Transverse colon (tissue), 4 donors: Measurements from ENCODE around the gene TTC31. TPM values are rescaled to one million over a fixed set of nuclear protein-coding genes. Genes with fewer than 3 reads are reported as not detected.
"Not testable (repeated sequence)": the region's sequence is repeated elsewhere in the genome, so short reads cannot be mapped to it uniquely, and the experiment has no call there.

ENCODE experiments used
- DNase-seq: peaks from one replicate; pipeline ENCODE4 v3.0.0-alpha.2; 2019
- H3K27ac ChIP-seq, 4 donors: fragments of 200-600 bp; sonication (generic); 2 replicates each; pipeline ENCODE4 v1.5.1; 2016 to 2018; ENCODE audit warnings: inconsistent platforms in 4 of 4
- H3K27me3 ChIP-seq: fragments of 200-600 bp; sonication (generic); 2 replicates; pipeline ENCODE4 v1.5.1; 2017; ENCODE audit warnings: inconsistent platforms
- H3K36me3 ChIP-seq, 4 donors: fragments of 200-600 bp; sonication (generic); 2 replicates each; pipeline ENCODE4 v1.5.1; 2017 to 2019; ENCODE audit warnings: inconsistent platforms in 4 of 4
- H3K4me1 ChIP-seq, 4 donors: fragments of 200-600 bp; sonication (generic); 2 replicates each; pipeline ENCODE4 v1.5.1; 2017 to 2020; ENCODE audit warnings: inconsistent platforms in 4 of 4
- H3K4me3 ChIP-seq, 4 donors: fragments of 200-600 bp; sonication (generic); 1 replicate in 1 of 4; 2 replicates in 3 of 4; pipeline versions ENCODE4 v1.5.1 to v1.6.1; 2017 to 2019; ENCODE audit warnings: inconsistent platforms in 4 of 4
- H3K9me3 ChIP-seq, 2 donors: fragments of 200-600 bp; sonication (generic); 2 replicates each; pipeline ENCODE4 v1.5.1; 2017 to 2019; ENCODE audit warnings: inconsistent platforms in 2 of 2
- EP300 ChIP-seq: sonication (generic); formaldehyde crosslinking; IDR thresholded peaks from one replicate; pipeline ENCODE4 v1.6.1; 2017; ENCODE audit warnings: antibody characterized with exemption, low read depth
- POLR2A ChIP-seq: fragments of 450-650 bp; IDR thresholded peaks from one replicate; pipeline ENCODE4 v1.6.1; 2016; ENCODE audit warnings: antibody characterized with exemption, mild to moderate bottlenecking, moderate library complexity
- POLR2AphosphoS5 ChIP-seq, 3 donors: sonication (generic); formaldehyde crosslinking; IDR thresholded peaks; one replicate each; pipeline ENCODE4 v1.6.1; 2016; ENCODE audit warnings: antibody characterized with exemption in 3 of 3
- WGBS, 2 donors: methylation state at CpG; one replicate each; pipeline ENCODE4 v1.1.5; 2018; ENCODE audit warnings: low coverage in 1 of 2; 5-methylcytosine and 5-hydroxymethylcytosine counted together
- in situ Hi-C, 4 donors: fragments of 200-750 bp; cut with MboI; loops; one replicate each; pipeline versions ENCODE4 v1.15.0 to v1.15.1; 2017; ENCODE audit warnings: low sequenced_read_pairs in 3 of 4, low pct_ligation_motif_present in 1 of 4, low pct_unique_long_range_greater_than_20kb in 1 of 4
- intact Hi-C: fragments of 100-400 bp; cut with DNase I; formaldehyde crosslinking; loops from one replicate; pipeline ENCODE4 v1.15.1; 2023; ENCODE audit warnings: low total_unique reads
- total RNA-seq, 4 donors: library from RNA; depleted of rRNA; stranded (reverse); fragments of >200 nt; gene quantifications; one replicate each; pipeline ENCODE4 v1.1.0, GENCODE V29; 2016
- TF ChIP-seq, protein P1 (sequence below), 5 experiments: fragments of 200-600 bp in 3 of 5; fragments of 450-650 bp in 2 of 5; sonication (generic) in 3 of 5; IDR thresholded peaks; 1 replicate in 2 of 5; 2 replicates in 3 of 5; pipeline ENCODE4 v1.5.1; 2016 to 2017; ENCODE audit warnings: antibody characterized with exemption in 5 of 5, inconsistent platforms in 3 of 5, mild to moderate bottlenecking in 2 of 5, moderate library complexity in 1 of 5

The TTC31 gene
- total RNA-seq, 4 donors from 2014 or later: 16.9 to 36.0 (median 32.0) TPM

DNA sequence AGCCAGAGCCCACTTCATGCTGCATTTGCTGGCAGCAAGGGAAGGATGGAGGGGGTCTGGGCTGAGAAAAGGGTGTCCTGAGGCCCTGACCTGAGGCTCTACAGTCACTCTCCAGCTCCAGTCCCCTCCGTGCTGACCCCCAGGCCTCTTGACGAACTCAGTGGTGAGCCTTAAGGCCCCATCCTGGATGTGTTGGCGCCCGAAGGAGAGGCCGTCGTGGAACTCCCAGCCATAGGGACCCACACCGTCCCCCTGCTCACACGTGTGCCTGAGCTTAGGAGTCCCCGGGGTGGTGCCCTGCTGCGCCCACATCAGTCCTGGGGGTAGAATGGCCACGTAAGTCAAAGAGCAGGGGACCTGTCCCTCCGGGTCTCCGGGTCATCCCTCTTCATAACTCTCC is 18.5 kb upstream of the TTC31 start:
- in situ Hi-C loops: no loop called here
- no peak for DNase-seq
- TF ChIP-seq POLR2A (no peak), EP300 (no peak), POLR2AphosphoS5 (IDR thresholded peaks at IDR 0.05) (no peak)
- TF ChIP-seq, protein P1, sequence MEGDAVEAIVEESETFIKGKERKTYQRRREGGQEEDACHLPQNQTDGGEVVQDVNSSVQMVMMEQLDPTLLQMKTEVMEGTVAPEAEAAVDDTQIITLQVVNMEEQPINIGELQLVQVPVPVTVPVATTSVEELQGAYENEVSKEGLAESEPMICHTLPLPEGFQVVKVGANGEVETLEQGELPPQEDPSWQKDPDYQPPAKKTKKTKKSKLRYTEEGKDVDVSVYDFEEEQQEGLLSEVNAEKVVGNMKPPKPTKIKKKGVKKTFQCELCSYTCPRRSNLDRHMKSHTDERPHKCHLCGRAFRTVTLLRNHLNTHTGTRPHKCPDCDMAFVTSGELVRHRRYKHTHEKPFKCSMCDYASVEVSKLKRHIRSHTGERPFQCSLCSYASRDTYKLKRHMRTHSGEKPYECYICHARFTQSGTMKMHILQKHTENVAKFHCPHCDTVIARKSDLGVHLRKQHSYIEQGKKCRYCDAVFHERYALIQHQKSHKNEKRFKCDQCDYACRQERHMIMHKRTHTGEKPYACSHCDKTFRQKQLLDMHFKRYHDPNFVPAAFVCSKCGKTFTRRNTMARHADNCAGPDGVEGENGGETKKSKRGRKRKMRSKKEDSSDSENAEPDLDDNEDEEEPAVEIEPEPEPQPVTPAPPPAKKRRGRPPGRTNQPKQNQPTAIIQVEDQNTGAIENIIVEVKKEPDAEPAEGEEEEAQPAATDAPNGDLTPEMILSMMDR (IDR thresholded peaks at IDR 0.05): no peak

DNA sequence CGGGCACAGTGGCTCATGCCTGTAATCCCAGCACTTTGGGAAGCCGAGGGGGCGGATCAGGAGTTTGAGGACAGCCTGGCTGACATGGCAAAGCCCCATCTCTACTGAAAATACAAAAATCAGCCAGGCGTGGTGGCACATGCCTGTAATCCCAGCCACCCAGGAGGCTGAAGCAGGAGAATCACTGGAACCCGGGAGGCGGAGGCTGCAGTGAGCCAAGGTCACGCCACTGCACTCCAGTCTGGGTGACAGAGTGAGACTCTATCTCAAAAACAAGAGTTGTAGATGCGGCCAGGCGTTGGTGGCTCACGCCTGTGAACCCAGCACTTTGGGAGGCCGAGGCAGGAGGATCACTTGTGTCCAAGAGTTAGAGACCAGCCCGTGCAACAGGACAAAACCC is 12.1 kb upstream of the TTC31 start:
- WGBS, 2 donors: 86 to 91% methylated on average over 4 to 12 of the region's 12 CpGs
- H3K9me3 ChIP-seq, intact Hi-C loops: not testable (repeated sequence)

More for the DNA sequence above, 18.5 kb upstream of the TTC31 start:
- intact Hi-C loops: no loop called here
- peak overlapping the region; percentile 82 to 91 (median 89) for H3K27ac ChIP-seq
- H3K36me3 ChIP-seq: no peaks in the 10 kb centered on the region
- H3K9me3 ChIP-seq: no peaks in the 10 kb centered on the region
- peak overlapping the region; percentile 46 to 96 (median 78) for H3K4me3 ChIP-seq
- 0% methylated on average over 7 of the region's 13 CpGs; no CpG with 5 or more reads in 1 of the 2 donors for WGBS, 2 donors
- H3K27me3 ChIP-seq: no peaks in the 10 kb centered on the region
- peaks cover 6 to 20% (median 17%) of the 10 kb centered on the region in 4 donors for H3K4me1 ChIP-seq

DNA sequence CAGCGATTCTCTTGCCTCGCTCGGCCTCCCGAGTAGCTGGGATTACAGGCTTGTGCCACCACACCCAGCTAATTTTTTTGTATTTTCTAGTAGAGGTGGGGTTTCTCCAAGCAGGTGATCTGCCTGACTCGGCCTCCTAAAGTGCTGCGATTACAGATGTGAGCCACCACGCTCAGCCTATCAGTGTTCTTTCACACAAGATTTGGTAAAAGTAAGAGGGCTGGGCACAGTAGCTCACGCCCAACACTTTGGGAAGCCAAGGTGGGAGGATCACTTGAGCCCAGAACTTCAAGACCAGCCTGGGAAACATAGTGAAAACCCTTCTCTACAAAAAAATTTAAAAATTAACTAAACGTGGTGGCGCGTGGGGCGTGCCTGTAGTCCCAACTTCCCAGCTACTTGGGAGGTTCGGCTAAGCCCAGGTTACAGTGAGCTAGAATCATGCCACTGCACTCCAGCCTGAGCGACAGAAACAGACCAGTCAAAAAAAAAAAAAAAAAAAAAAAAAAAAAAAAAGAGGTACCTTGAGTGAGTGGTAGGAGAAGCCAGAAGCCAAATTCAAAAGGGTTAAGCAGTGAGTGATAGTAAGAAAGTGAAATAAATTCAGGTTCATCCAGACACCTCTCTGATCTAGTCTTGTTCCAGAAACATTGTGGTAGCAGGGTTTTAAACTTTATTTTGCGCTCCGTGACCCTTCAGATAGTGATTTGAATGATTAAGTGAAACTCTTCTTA is 11.4 kb upstream of the TTC31 start:
- no peak for TF ChIP-seq POLR2A
- TF ChIP-seq EP300: no peak
- TF ChIP-seq POLR2AphosphoS5 (IDR thresholded peaks at IDR 0.05): no peak
- TF ChIP-seq, protein P1 (IDR thresholded peaks at IDR 0.05): no peak
- 34 to 39% methylated on average over 12 to 16 of the region's 16 CpGs for WGBS, 2 donors
- H3K36me3 ChIP-seq: peaks cover 0 to 11% (median 0%) of the 10 kb centered on the region in 4 donors
- no peaks in the 10 kb centered on the region for H3K27me3 ChIP-seq
- H3K4me1 ChIP-seq: peaks cover 12 to 23% (median 15%) of the 10 kb centered on the region in 4 donors
- intact Hi-C loops (no loop called here), in situ Hi-C loops (no loop called here)
- H3K9me3 ChIP-seq: no peaks in the 10 kb centered on the region
- DNase-seq: no peak
- H3K27ac ChIP-seq: peak overlapping the region; percentile 89 to 99 (median 91)
- peak overlapping the region; percentile 39 to 87 (median 60) for H3K4me3 ChIP-seq

More for the DNA sequence above, 12.1 kb upstream of the TTC31 start:
- H3K4me1 ChIP-seq: peaks cover 13 to 29% (median 19%) of the 10 kb centered on the region in 4 donors
- H3K27me3 ChIP-seq, H3K27ac ChIP-seq, H3K4me3 ChIP-seq, DNase-seq, in situ Hi-C loops: not testable (repeated sequence)
- H3K36me3 ChIP-seq: peaks cover 0 to 11% (median 0%) of the 10 kb centered on the region in 4 donors

DNA sequence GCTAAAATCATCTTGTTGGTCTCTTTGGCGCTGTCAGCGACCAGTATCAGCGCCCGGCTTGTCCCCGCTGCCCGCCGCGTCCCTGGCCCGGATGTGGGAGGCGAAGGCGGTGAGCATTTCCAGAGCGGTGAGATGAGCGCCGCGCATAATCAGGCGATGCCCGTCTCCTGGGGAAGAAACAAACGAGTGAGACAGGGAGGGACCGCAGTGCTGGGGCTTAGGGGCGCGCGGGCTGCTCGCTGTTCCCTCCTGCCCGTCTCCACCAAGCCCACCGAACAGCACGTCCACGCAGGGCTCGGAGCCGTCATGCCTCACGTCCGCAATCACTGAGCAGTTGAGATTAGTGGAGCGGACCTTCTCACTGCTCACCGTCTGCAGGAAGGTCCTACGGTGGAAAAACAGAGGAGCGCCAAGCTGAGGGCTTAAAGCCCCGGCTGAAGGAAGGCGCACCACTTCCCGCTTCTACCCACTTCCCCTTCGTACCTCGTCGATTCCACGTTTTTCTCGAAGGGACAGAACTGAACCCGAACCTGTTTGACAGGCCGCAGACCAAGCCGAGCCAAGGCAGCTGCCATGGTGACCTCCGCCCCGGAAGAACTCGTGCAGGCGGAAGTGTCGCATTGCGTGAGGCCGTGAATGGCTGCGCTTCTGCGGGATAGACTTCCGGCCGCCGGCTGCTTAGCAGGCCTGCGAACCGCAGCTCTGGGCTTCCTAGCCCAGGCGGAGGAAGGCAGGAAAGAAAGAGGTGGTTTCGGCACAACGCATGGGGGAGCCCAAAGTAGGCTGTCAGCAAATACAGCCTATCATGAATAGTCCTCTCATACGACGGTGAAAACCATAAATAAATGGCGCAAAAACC is 10.6 kb upstream of the TTC31 start, which contains the start of gene MRPL53:
TSS of gene MRPL53 (minus strand) at position 595 of the 859 bp plus-strand sequence. CDS start at position 575, 20 bp downstream.
- intact Hi-C loops (no loop called here), in situ Hi-C loops (no loop called here)
- peak; percentile 95 for DNase-seq
- H3K36me3 ChIP-seq: peaks cover 0 to 11% (median 0%) of the 10 kb centered on the region in 4 donors
- H3K4me1 ChIP-seq: peaks cover 12 to 23% (median 15%) of the 10 kb centered on the region in 4 donors
- 0% methylated on average over 66 of the region's 66 CpGs; no CpG with 5 or more reads in 1 of the 2 donors for WGBS, 2 donors
- H3K27ac ChIP-seq: peak within 1 kb of the TSS; percentile 89 to 99 (median 91)
- TF ChIP-seq POLR2AphosphoS5 (IDR thresholded peaks at IDR 0.05): peak; percentile 70 to 99 (median 97)
- TF ChIP-seq, protein P1 (IDR thresholded peaks at IDR 0.05): peak in 1 of 5 experiments; percentile 20
- TF ChIP-seq EP300: no peak
- TF ChIP-seq POLR2A: peak; percentile 91
- H3K27me3 ChIP-seq: no peaks in the 10 kb centered on the region
- H3K4me3 ChIP-seq: peak within 1 kb of the TSS; percentile 39 to 87 (median 60)
- no peaks in the 10 kb centered on the region for H3K9me3 ChIP-seq
